Omental fat pad (tissue), 4 donors: Measurements from ENCODE around the gene CCDC24. TPM values are rescaled to one million over a fixed set of nuclear protein-coding genes. Genes with fewer than 3 reads are reported as not detected.

Experiments
- ATAC-seq: fragments of 150-250 bp; one replicate; pipeline ENCODE4 v1.9.1; 2016; ENCODE audit warnings: mild to moderate bottlenecking, moderate library complexity; ENCODE audit not compliant: low FRiP score
- DNase-seq: peaks from one replicate; pipeline ENCODE4 v3.0.0-alpha.2; 2019; ENCODE audit warnings: low spot score
- total RNA-seq, 4 donors: library from RNA; depleted of rRNA; stranded (reverse); fragments of >200 nt; gene quantifications; one replicate each; pipeline ENCODE4 v1.1.0, GENCODE V29; 2016
- TF ChIP-seq, protein P1 (sequence below), 3 donors: fragments of 450-650 bp; IDR thresholded peaks; one replicate each; pipeline ENCODE4 v1.5.1; 2016 to 2017; ENCODE audit warnings: antibody characterized with exemption in 3 of 3, mild to moderate bottlenecking in 3 of 3, moderate library complexity in 2 of 3

Gene CCDC24
- total RNA-seq, 4 donors from 2014 or later = 2.3 to 3.6 (median 2.8) TPM

DNA sequence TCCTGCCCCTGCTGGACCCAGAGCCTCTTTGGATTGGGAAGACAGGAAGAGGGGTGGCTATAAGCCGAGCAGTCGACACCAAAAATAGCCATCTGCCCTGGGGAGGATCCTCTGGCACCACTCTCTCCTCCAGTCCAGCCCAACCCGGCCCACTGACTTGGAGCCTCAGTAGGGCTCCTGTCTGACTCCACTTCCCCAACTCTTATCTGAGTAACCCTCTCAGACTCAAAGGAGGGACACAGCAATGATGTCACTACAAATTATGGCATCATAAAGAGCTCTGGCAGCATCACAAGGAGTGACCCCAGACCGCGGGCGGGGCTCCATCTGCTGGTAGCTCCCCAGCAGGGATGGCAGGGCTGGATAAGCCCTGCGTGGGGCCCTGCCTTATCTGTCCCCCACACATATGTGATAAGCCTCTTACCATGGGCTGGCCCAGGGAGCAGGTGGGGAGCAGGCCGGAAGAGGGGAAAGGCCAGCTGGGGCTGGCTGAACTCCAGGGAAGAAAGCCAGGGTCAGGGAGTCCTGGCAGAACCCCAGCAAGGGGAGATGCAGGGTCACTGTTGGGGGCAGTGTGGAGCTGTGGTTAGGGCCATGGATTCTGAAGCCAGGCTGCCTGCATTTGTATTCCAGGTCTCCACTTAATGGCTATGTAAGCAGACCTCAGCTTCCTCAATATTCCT lies 44.5 kb downstream of the CCDC24 start:
- ATAC-seq (no peak), DNase-seq (no peak)

DNA sequence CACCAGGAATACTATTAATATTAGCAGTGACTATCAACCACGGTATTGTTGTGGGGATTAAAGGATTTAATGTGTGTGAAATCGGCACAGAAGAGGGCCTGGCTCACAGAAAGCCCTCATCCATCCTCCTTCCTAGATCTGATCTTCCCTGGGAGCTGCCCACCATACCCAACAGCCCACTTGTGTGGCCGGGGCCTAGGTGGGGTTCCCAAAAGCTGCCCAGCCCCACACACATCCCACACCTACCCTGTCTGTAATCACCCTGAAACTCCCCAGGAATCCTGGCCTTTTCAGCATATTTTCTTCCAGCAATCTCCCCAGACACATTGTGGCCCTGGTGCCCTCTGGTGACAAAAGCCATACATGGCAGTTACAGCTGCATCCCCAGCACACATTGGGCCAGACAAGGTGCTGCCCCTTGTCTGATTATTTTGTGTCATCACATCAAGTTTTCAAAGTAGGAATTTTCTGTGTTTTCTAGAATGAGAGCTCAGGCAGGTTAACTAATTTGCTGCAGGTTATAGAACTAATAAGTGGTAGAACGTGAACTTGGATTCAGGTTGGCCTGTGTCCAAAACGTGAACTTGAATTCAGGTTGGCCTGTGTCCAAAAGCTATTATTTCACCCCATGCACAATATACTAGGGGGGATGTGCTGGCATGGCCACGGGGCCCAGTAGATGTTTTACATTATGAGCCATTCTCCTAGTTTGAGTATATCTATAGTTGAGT lies 45.2 kb downstream of the CCDC24 start:
- TF ChIP-seq, protein P1, sequence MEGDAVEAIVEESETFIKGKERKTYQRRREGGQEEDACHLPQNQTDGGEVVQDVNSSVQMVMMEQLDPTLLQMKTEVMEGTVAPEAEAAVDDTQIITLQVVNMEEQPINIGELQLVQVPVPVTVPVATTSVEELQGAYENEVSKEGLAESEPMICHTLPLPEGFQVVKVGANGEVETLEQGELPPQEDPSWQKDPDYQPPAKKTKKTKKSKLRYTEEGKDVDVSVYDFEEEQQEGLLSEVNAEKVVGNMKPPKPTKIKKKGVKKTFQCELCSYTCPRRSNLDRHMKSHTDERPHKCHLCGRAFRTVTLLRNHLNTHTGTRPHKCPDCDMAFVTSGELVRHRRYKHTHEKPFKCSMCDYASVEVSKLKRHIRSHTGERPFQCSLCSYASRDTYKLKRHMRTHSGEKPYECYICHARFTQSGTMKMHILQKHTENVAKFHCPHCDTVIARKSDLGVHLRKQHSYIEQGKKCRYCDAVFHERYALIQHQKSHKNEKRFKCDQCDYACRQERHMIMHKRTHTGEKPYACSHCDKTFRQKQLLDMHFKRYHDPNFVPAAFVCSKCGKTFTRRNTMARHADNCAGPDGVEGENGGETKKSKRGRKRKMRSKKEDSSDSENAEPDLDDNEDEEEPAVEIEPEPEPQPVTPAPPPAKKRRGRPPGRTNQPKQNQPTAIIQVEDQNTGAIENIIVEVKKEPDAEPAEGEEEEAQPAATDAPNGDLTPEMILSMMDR (IDR thresholded peaks at IDR 0.05) = no peak

More for the DNA sequence above, 44.5 kb downstream of the CCDC24 start:
- TF ChIP-seq, protein P1 (IDR thresholded peaks at IDR 0.05) = no peak

DNA sequence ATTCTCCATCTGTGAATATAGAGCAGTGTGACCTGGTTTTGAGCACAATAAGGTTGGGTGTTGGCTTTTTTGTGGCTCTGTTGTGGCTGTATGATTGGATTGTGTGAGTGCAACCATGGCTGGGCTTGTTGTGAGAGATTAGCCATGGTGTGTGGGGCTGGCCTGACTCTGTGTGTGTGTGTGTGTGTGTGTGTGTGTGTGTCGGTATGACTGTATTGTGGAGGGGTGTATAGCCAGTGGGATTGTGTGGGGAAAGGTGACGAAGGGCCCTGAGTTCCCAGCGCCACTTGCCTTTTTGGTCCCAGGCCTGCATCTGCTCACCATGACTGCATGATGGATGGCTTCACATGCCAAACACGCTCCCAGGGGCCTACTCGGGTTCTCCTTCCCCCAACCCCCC lies 45.8 kb downstream of the CCDC24 start:
- TF ChIP-seq, protein P1 (IDR thresholded peaks at IDR 0.05) = no peak
- no peak for ATAC-seq
- DNase-seq = no peak

More for the DNA sequence above, 45.2 kb downstream of the CCDC24 start:
- ATAC-seq (no peak), DNase-seq (no peak)

DNA sequence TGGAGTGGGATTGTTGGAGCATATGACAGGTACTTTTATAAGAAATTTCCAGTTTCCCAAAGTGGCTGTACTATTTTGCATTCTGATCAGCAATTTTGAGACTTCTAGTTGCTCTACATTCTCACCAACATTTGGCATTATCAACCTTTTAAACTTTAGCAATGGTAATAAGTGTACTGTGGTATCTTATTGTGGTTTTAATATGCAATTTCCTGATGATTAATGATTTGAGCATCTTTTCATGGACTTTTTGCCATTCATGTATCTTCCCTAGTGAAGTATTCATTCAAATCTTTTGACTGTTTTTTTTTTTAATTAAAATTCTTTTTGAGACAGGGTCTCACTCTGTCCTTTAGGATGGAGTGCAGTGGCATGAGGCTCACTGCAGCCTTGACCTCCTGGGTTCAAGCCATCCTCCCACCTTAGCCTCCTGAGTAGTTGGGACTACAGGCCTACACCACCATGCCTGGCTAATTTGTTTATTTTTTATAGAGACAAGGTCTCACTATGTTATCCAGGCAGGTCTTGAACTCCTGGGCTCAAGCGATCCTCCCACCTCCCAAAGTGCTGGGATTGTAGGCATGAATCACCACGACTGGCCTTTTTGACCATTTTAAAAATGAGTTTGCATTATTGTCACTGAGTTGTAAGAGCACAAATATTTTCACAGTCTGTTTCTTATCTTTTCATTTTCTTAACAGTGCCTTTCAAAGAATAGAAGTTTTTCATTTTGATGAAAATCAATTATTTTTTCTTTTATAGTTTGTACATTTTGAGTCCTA lies 47.7 kb downstream of the CCDC24 start:
- no peak for ATAC-seq

DNA sequence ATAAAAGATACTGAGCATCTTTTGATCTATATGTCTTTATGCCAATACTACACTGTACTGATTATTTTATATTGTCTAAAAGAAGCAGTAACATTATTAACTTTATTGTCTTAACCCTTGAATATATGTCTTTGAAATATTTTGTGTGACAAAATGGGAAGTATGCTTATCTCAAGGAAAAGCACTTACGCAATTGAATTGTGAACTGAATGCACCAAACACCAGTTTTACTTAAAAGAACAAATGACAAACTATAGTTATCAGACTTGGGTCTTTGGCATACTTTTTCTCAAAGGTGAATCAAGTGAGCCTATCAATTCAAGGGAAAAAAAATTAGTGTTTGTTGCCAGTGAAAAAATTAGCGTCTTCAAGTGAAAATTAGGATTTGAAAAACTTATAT lies 49.0 kb downstream of the CCDC24 start:
- ATAC-seq (no peak), DNase-seq (no peak)
- TF ChIP-seq, protein P1 (IDR thresholded peaks at IDR 0.05) = no peak

More for the DNA sequence above, 47.7 kb downstream of the CCDC24 start:
- DNase-seq = no peak
- TF ChIP-seq, protein P1 (IDR thresholded peaks at IDR 0.05) = no peak

DNA sequence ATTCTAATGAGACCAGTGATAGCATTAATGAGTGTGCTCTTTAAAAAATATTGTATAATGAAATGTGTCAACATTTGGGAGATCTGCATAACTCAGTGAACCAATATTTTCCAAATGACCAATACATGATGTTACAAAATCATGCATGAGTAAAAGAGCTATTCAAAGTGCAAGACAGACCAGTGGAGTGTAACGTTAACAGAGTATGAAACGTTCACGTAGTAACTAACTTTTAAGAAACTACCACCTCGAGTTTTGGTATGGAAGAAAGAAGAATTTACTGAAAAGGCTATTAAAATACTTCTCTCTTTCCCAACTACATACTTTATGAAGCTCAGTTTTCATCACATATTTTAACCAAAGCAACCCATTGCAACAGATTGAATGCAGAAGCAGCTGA lies 49.4 kb downstream of the CCDC24 start:
- no peak for ATAC-seq
- no peak for DNase-seq
- TF ChIP-seq, protein P1 (IDR thresholded peaks at IDR 0.05) = no peak
